ENCODE results near the gene SIRT1. TPM values are rescaled to one million over a fixed set of nuclear protein-coding genes. Genes with fewer than 3 reads are reported as not detected.
"Not testable (repeated sequence)": the region's sequence is repeated elsewhere in the genome, so short reads cannot be mapped to it uniquely, and the experiment has no call there.

Gene SIRT1
- total RNA-seq = 10 to 100 TPM; 15.4 to 39.8 TPM

DNA sequence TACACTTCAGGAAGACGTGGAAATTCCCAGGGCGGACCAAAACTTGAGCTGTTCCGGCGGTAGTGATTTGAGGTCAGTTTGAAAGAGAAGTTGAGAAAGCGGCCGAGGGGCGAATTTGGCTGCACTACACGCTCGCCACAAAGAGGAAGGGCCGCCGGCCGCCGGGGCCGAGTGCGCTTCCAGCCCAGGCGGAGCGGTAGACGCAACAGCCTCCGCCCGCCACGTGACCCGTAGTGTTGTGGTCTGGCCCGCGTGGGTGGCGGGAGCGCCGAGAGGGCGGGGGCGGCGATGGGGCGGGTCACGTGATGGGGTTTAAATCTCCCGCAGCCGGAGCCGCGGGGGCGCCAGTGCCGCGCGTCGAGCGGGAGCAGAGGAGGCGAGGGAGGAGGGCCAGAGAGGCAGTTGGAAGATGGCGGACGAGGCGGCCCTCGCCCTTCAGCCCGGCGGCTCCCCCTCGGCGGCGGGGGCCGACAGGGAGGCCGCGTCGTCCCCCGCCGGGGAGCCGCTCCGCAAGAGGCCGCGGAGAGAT lies at the start of gene SIRT1:
SIRT1 (plus strand) TSS at position 344 of the 529 bp plus-strand sequence; CDS start at position 410, 66 bp downstream.
- peak; percentile 85 to 93 for DNase-seq (ENCODE audit: low spot score in 2 of 2)
- Mint-ChIP-seq H3K27ac (peak within 1 kb of the TSS; percentile 90 to 97), H3K9me3 (no peaks in the 10 kb centered on the region), H3K36me3 (peaks cover 20 to 33% of the 10 kb centered on the region in 2 donors)
- ATAC-seq = peak; percentile 75 to 78

DNA sequence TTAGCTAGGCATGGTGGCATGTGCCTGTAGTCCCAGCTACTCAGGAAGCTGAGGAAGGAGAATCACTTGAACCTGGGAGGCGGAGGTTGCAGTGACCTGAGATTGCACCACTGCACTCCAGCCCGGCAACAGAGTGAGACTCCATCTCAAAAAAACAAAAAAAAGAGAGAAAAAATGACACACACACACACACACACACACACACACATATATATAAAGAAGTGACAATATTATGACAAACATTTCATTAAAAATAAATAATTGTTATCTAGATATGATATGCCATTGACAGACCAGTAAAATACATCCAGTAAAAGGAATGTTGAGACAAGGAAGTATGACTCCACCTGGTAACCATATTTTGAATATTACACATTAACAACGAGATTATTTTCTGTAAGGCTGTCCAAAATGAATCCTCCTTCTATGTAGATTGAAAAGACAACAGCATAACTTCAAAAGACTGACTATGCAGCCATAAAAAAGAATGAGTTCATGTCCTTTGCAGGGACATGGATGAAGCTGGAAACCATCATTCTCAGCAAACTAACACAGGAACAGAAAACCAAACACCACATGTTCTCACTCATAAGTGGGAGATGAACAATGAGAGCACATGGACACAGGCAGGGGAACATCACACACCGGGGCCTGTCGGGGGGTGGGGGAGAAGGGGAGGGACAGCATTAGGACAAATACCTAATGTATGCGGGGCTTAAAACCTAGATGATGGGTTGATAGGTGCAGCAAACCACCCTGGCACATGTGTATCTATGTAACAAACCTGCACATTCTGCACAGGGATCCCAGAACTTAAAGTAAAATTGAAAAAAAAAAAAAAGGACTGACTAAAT lies 48.7 kb upstream of the SIRT1 start:
- H3K36me3 Mint-ChIP-seq; ATAC-seq; DNase-seq (ENCODE audit: low spot score in 2 of 2); H3K9me3 Mint-ChIP-seq; H3K27ac Mint-ChIP-seq: not testable (repeated sequence)

DNA sequence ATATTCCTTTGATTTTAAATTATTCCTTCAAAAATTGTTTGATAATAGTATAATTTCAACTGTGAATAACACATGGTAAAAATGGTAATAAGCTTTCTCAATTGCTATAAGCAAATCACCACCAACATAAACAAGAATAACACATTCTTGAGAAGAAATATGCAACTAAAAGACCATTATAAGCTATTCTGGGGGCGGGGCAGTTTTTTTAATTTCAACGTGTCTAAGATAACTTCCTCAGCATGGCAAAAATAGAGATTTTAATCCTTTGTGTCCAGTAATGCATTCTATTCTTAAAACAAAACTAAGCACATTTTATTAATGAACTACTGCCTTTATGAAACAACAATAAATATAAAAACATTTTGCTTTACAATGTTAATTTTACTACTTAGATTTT lies 48.0 kb upstream of the SIRT1 start:
- Mint-ChIP-seq H3K9me3 (peaks cover 0 to 8% of the 10 kb centered on the region in 2 donors), H3K36me3 (peaks cover 0 to 9% of the 10 kb centered on the region in 2 donors), H3K27ac (no peak overlapping the region)
- no peak for ATAC-seq
- no peak for DNase-seq (ENCODE audit: low spot score in 2 of 2)

DNA sequence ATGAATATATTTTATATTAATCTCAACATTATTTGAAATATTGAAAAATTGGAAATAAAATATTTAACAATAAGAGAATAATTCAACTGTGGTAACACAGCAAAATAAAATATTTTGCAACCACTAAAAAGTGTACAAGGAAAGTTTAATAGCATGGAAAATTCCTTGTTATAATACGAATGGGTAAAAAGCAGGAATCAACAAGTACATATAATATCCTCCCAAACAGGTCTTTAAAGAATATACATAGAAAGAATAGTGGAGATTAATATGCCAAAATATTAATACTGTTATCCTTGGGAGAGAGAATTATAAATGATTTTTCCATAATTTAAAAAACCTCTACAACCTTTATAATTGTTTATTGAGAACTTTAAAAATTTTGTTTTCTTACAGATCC lies 47.5 kb upstream of the SIRT1 start:
- Mint-ChIP-seq H3K27ac (no peak overlapping the region), H3K9me3 (peaks cover 0 to 10% of the 10 kb centered on the region in 2 donors), H3K36me3 (peaks cover 0 to 13% of the 10 kb centered on the region in 2 donors)
- ATAC-seq = no peak
- no peak for DNase-seq (ENCODE audit: low spot score in 2 of 2)

DNA sequence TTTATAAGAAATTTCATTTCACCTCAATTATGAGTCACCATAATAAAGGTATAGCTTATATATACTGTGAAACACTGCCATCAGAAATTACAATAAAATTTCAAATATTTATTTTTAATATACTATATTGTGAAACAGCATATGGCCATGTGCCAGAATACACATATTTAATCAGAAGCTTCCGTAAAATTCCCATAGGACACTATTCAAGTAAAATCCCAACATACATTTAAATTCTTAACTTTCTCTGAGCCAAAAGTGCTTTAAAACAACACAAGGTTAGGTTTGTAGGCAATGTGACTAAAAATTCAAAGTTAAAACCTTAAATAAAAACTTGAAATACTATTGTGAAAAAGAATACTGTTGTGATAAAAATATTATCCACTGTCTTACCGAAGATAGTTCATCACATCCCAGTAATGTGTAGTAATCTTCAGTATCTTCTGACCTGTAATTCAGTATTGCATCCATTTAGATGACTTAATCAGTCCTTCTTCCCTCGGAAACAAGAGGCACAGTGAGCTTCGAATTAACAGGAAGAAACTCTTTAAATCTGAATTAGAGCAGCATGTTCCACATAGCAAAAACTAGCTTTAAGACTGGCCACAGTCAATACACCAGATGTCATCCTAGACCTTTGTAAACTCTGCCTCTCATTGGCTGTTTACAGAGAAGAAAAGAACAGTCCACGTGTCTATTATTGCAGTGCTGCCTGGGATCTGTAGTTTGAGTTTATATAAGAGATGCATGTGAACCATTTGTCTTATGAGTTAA lies 46.7 kb upstream of the SIRT1 start, which contains the start of gene DNAJC12:
DNAJC12 (minus strand) TSS at position 648 of the 774 bp plus-strand sequence; CDS start at position 471, 177 bp downstream.
- Mint-ChIP-seq H3K9me3 (peaks cover 4 to 10% of the 10 kb centered on the region in 2 donors), H3K27ac (no peak within 1 kb of the TSS), H3K36me3 (peaks cover 0 to 19% of the 10 kb centered on the region in 2 donors)
- no peak for DNase-seq (ENCODE audit: low spot score in 2 of 2)
- peak; percentile 66 to 99 for ATAC-seq

DNA sequence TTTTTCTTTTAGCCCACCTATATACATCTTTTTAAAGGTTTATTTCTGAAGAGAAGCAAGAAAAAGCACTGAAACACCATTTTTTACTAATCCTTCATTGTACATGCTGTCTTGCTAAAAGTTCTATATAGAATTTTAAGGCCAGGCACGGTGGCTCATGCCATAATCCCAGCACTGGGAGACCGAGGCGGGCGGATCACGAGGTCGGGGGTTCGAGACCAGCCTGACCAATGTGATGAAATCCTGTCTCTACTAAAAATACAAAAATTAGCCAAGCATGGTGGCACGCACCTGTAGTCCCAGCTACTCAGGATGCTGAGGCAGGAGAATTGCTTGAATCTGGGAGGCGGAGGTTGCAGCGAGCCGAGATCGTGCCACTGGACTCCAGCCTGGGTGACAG lies 44.9 kb upstream of the SIRT1 start:
- not testable (repeated sequence) for ATAC-seq; DNase-seq (ENCODE audit: low spot score in 2 of 2); H3K27ac Mint-ChIP-seq
- Mint-ChIP-seq H3K36me3 (peaks cover 0 to 19% of the 10 kb centered on the region in 2 donors), H3K9me3 (peaks cover 4 to 10% of the 10 kb centered on the region in 2 donors)

DNA sequence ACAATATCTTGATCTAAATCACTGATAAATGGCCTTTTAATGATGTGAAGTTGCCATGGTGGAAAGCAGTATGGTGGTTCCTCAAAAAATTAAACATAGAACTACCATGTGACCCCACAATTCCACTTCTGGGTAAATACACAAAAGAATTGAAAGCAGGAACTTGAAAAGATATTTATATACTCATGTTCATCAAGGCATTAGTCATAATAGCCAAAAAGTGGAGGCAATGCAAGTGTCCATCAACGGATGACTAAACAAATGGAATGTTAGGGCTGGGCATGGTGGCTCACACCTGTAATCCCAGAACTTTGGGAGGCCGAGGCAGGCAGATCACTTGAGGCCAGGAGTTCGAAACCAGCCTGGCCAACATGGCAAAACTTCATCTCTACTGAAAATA lies 44.5 kb upstream of the SIRT1 start:
- peaks cover 0 to 19% of the 10 kb centered on the region in 2 donors for H3K36me3 Mint-ChIP-seq
- H3K9me3 Mint-ChIP-seq = peaks cover 4 to 10% of the 10 kb centered on the region in 2 donors
- H3K27ac Mint-ChIP-seq = no peak overlapping the region
- DNase-seq (ENCODE audit: low spot score in 2 of 2) (no peak), ATAC-seq (no peak)

DNA sequence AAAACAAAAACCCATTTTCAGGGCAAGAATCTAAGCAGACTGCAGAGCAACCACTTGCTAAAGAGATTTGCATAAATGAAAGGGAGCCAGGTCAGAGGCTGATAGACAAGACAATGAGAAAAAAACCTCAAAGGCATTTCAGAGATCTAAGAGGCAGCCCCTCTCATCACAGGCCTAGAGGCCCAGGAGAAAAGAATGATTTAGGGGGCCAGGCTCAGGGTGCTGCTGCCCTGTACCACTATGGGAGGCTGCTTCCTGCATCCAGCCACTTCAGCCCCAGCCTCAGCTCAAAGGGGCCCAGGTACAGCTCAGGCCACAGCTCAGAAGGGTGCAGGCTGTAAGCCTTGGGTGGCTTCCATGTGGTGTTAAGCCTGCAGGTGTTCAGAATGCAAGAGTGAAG lies 42.7 kb upstream of the SIRT1 start:
- Mint-ChIP-seq H3K9me3 (peaks cover 4 to 10% of the 10 kb centered on the region in 2 donors), H3K27ac (no peak overlapping the region), H3K36me3 (peaks cover 0 to 19% of the 10 kb centered on the region in 2 donors)
- DNase-seq (ENCODE audit: low spot score in 2 of 2) (no peak), ATAC-seq (no peak)

DNA sequence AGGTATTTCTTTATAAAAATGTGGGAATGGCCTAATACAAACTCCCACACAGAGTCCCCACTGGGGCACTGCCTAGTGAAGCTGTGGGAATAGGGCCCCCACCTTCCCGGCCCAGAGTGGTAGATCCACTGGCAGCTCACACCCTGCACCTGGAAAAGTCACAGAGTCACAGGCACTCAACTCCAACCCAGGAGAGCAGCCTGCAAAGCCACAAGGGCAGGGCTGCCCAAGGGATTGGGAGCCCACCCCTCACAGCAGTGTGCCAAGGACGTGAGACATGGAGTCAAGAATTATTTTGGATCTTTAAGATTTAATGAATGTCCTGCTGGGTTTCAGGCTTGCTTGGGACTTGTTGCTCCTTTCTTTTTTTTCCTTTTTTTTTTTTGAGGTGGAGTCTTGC lies 41.2 kb upstream of the SIRT1 start:
- H3K9me3 Mint-ChIP-seq = peaks cover 4 to 10% of the 10 kb centered on the region in 2 donors
- H3K36me3 Mint-ChIP-seq = peaks cover 0 to 19% of the 10 kb centered on the region in 2 donors
- ATAC-seq = no peak
- DNase-seq (ENCODE audit: low spot score in 2 of 2) = no peak
- no peak overlapping the region for H3K27ac Mint-ChIP-seq

DNA sequence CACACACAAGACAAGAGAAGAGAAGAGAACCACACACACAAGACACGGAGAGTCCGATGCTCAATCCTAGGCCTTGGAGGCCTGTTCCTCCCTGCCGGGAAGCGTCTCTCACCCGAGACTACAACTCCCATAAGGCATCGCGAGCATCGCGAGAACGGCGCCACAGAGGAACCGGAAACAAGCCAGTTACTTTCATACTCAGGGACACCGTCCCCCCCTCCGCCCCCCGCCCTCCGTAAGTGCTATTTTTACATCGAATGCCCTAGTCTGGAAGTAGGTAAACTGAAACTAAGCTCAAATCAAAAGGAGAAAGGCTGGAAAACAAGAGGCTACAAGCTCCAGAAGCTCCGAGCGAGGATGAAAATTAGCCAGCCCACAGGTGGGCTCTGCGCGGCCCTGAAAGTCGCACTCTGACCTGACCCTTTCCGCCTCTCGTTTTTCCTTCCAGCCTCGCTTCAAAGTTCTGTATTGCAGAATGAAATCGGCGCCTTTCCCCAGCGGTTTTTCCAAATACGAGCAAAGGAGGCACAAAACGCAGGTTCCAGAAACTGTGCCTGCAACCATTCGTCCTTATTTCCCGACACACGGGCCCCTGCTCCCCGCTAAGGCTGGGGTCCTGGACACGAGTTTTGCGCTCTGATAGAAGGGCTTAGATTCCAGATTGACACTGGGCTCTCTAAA lies 35.0 kb upstream of the SIRT1 start:
- Mint-ChIP-seq H3K27ac (peak overlapping the region; percentile 98), H3K36me3 (peaks cover 11 to 29% of the 10 kb centered on the region in 2 donors), H3K9me3 (no peaks in the 10 kb centered on the region)
- peak; percentile 96 to 99 for ATAC-seq
- DNase-seq (ENCODE audit: low spot score in 2 of 2) = peak; percentile 89 to 92

DNA sequence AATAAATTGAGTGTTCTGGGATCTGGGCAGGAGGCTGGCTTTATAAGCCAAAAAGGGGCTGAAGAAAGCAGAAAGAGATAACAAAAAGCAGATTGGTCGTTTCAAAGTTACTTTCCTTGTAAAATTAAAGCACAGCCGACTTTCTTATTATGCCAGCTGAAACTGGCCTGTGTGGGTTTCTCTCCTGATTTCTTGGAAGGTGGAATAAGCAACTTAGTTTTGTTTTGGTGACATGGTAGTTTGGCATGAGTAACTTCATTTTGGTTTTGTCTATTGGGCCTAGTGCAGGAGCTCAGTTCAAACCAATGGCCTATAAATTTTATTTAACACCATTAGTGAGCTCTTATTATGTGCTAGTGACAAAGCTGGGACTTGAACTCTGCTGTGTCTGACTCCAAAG lies 33.3 kb upstream of the SIRT1 start:
- no peak overlapping the region for H3K27ac Mint-ChIP-seq

DNA sequence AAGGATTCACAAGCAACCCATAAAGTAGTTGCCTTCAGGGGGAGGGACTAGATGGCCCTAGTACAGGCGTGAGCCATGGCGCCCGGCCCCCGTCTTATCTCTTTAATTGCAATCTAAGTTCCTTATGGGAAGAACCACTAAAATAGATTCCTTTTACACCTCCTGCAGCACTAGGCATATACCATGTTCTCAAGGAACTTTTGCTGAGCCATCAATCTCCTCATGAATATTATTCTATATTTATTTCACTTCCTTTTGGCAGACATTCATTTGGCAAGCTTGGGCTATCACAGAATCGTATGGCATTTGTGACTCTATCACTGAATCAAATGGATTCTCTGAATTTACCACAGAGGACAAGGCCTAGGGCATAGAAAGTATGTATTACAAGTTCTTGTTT lies 31.7 kb upstream of the SIRT1 start:
- H3K27ac Mint-ChIP-seq = no peak overlapping the region
- ATAC-seq (no peak), DNase-seq (ENCODE audit: low spot score in 2 of 2) (no peak)
- no peaks in the 10 kb centered on the region for H3K9me3 Mint-ChIP-seq
- peaks cover 11 to 29% of the 10 kb centered on the region in 2 donors for H3K36me3 Mint-ChIP-seq

More for the DNA sequence above, 33.3 kb upstream of the SIRT1 start:
- Mint-ChIP-seq H3K36me3 (peaks cover 11 to 29% of the 10 kb centered on the region in 2 donors), H3K9me3 (no peaks in the 10 kb centered on the region)
- no peak for ATAC-seq
- DNase-seq (ENCODE audit: low spot score in 2 of 2) = no peak

DNA sequence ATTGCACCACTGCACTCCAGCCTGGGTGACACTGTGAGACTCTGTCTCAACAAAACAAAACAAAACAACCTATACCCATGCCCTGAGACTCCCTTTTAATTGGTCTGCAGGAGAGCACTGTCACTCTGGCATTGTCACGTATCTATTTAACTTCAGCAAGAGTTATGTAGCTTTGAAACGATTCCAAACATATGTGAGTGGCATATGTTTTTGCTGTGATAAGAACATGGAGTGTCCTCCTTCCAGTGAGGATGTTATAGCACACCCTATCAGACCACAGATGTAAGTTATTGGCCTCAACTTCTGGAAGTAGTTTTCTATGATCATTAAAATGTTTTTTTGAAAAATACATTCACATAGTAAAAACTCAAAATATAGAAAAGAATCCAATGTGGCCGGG lies 30.9 kb upstream of the SIRT1 start:
- ATAC-seq (no peak), DNase-seq (ENCODE audit: low spot score in 2 of 2) (no peak)
- no peak overlapping the region for H3K27ac Mint-ChIP-seq
- no peaks in the 10 kb centered on the region for H3K9me3 Mint-ChIP-seq
- peaks cover 11 to 29% of the 10 kb centered on the region in 2 donors for H3K36me3 Mint-ChIP-seq

DNA sequence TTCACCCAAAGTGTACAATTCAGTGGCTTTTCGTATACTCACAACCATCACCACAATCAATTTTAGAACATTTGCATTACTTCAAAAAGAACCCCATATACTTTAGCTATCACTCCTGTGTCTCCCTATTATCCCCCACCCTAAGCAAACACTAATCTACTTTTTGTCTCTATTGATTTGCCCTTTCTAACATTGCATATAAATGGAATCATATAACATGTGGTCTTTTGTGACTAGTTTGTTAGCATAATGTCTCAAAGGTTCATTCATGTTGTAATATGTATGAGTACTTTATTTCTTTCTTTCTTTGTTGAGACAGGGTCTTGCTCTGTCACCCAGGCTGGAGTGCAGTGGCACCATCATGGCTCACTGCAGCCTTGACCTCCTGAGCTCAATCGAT lies 25.5 kb upstream of the SIRT1 start:
- no peaks in the 10 kb centered on the region for H3K36me3 Mint-ChIP-seq
- no peaks in the 10 kb centered on the region for H3K9me3 Mint-ChIP-seq
- no peak for ATAC-seq
- H3K27ac Mint-ChIP-seq = no peak overlapping the region
- DNase-seq (ENCODE audit: low spot score in 2 of 2) = no peak

DNA sequence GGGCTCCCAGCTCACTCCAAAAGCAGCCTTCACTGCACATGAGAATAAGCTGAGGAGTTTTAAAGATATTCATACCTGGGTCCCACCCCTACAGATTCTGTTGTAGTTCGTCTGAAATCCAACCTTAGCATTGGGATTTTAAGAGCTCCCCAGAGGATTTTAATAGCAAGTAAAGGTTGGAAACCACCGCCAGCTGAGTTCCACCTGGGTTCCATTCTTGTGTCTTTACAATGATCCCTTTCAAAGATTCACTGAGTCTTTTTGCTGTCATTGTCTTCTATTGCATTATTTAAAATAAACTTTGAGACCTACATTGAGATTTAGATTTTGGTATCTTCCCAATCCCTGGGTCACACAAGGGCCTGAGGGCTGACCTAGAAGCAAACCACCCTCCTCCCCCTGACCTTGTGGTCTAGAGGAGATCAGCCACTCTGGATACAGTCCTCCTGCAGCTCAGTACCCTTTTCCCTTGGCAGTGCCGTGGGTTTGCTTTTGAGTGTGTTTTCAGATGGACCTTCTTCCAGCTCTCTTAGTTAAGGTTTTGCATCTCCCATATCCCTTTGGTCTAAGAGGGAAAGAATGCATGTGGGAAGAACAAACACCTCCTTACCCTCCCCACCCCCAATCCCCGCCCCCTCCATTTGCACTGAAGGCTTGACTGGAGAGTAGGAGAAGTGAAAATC lies 22.6 kb upstream of the SIRT1 start:
- ATAC-seq = no peak
- H3K27ac Mint-ChIP-seq = no peak overlapping the region
- H3K36me3 Mint-ChIP-seq = no peaks in the 10 kb centered on the region
- DNase-seq (ENCODE audit: low spot score in 2 of 2) = no peak
- no peaks in the 10 kb centered on the region for H3K9me3 Mint-ChIP-seq

DNA sequence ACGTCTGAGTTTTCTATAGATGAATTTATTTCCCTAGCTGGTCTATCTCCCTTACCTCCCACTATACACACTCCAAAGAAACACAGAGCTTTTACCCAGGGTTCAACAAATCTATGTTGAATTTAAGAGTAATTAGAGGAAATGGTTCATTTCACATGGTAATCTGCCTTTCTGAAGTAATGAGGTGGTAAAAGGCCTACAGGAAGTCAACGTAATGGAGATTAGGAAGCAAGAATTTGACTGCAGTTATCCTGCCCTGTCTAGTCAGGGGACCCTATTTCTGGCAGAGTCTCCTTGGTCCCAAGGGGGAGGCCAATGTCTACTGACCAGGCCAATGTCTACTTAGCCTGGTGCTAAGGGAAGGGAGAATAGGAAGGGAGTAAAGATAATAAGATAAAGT lies 21.4 kb upstream of the SIRT1 start:
- Mint-ChIP-seq H3K9me3 (no peaks in the 10 kb centered on the region), H3K27ac (no peak overlapping the region), H3K36me3 (no peaks in the 10 kb centered on the region)
- no peak for DNase-seq (ENCODE audit: low spot score in 2 of 2)
- ATAC-seq = no peak

Data from activated naive CD4-positive, alpha-beta T cell treated with anti-CD3 and anti-CD28 coated beads, Interleukin-2, amount 50 U/mL, for 72 hours (primary cell).